Astrocyte (in vitro differentiated cells and primary cell): ENCODE results near the gene CLNK.

ENCODE experiments used
- EZH2 ChIP-seq: IDR thresholded peaks from 2 replicates; pipeline ENCODE4 v1.6.1; 2012; ENCODE audit warnings: mild to moderate bottlenecking, low read length, inconsistent platforms; ENCODE audit not compliant: insufficient read depth
- TF ChIP-seq, protein P1 (sequence below): IDR thresholded peaks from 2 replicates; pipeline ENCODE4 v1.5.1; 2011; ENCODE audit warnings: low read depth, mild to moderate bottlenecking, inconsistent platforms, low read length, moderate library complexity; ENCODE audit not compliant: insufficient read depth

- TF ChIP-seq, protein P1, sequence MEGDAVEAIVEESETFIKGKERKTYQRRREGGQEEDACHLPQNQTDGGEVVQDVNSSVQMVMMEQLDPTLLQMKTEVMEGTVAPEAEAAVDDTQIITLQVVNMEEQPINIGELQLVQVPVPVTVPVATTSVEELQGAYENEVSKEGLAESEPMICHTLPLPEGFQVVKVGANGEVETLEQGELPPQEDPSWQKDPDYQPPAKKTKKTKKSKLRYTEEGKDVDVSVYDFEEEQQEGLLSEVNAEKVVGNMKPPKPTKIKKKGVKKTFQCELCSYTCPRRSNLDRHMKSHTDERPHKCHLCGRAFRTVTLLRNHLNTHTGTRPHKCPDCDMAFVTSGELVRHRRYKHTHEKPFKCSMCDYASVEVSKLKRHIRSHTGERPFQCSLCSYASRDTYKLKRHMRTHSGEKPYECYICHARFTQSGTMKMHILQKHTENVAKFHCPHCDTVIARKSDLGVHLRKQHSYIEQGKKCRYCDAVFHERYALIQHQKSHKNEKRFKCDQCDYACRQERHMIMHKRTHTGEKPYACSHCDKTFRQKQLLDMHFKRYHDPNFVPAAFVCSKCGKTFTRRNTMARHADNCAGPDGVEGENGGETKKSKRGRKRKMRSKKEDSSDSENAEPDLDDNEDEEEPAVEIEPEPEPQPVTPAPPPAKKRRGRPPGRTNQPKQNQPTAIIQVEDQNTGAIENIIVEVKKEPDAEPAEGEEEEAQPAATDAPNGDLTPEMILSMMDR: no peak
- TF ChIP-seq EZH2: no peak
These were observed 29.0 kb upstream of the CLNK start for GRCh38 chr4:10713591-10713990.
